Skin epidermis (tissue), 12 donors: ENCODE results near the gene FARP1.

Experiments used
- H3K27ac ChIP-seq, 21 experiments: fragments of 200-600 bp; sonication (generic) in 11 of 21; one replicate each; pipeline ENCODE4 v1.5.0; 2020; ENCODE audit warnings: mild to moderate bottlenecking in 3 of 21, inconsistent platforms in 2 of 21, moderate library complexity in 2 of 21
- H3K4me3 ChIP-seq, 7 experiments: fragments of 200-600 bp; sonication (generic) in 2 of 7; one replicate each; pipeline ENCODE4 v1.5.0; 2020; ENCODE audit warnings: inconsistent platforms in 2 of 7, mild to moderate bottlenecking in 2 of 7, moderate library complexity in 1 of 7

FARP1 gene

DNA sequence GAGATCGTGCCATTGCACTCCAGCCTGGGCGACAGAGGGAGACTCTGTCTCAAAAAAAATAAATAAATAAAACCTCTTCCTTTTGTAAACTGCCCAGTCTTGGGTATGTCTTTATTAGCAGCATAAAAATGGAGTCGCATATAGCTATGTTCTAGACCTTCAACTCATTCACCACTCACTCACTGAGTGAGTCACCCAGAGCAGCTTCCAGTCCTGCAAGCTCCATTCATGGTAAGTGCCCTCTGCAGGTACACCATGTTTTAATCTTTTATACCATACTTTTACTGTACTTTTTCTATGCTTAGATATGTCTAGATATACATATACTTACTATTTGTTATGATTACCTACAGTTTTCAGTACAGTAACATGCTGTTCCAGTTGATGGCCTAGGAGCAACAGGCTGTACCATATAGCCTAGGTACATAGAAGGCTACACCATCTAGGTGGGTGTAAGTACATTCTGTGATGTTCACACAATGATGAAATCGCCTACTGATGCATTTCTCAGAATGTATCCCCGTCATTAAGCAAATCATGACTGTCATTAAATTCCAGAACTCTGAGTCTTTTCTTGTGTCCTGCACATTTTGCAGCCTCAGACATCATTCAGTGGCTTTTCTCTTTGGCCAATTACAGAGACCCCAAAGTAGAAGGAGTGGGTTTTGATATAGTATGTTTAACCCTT lies 13.7 kb upstream of the FARP1 start:
- Histone ChIP-seq H3K4me3 (no peak overlapping the region), H3K27ac (no peak overlapping the region)

DNA sequence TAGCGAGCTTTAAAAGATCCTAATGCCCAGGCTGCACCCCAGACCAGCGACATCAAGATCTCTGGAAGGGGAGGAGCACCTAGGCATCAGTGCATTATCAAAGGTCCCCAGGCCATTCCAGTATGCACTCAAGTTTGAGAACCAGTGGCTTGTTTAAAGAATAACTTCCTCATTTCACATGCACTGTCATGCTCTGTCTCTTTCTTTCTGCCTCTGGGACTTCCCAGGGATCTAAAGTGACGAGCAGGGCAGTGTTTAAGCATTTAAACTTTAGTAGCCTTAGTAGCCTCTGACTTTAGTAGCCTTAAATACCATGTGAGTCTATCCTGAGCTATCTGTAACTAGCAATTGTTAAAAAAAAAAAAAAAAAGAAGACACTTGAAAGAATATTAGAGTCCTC lies 8.9 kb upstream of the FARP1 start:
- no peak overlapping the region for H3K4me3 ChIP-seq

DNA sequence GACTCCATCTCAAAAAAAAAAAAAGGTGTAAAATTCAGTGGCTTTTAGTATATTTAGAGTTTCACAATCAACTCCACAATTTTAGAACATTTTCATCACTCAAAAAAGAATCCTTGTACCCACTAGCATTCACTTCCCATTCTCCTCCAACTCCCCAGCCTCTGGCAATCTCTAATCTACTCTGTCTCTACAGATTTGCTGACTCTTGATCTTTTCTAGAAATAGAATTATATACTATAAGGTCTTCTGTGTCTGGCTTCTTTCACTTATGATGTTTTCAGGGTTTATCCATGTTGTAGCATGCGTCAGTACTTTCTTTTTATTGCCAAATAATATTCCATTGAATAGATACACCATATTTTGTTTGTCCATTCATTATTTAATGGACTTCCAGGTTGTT lies 8.0 kb upstream of the FARP1 start:
- no peak overlapping the region for H3K27ac ChIP-seq

More for the DNA sequence above, 8.9 kb upstream of the FARP1 start:
- H3K27ac ChIP-seq = no peak overlapping the region

DNA sequence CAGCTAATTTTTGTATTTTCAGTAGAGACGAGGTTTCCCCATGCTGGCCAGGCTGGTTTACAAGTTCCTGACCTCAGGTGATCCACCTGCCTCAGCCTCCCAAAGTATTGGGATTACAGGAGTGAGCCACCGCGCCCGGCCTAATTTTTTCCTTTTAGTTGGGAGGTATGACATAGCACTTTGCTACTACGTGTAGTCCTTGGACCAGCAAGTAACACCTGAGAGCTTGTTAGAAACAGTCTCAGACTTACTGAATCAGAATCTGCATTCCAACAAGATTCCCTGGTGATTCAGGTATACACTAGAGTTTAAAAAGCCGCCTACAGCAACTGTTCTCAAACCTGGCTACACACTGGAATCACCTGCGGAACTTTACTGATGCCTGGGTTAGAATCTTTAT lies 1.8 kb upstream of the FARP1 start:
- Histone ChIP-seq H3K4me3 (no peak overlapping the region), H3K27ac (no peak overlapping the region)

More for the DNA sequence above, 8.0 kb upstream of the FARP1 start:
- H3K4me3 ChIP-seq = no peak overlapping the region

DNA sequence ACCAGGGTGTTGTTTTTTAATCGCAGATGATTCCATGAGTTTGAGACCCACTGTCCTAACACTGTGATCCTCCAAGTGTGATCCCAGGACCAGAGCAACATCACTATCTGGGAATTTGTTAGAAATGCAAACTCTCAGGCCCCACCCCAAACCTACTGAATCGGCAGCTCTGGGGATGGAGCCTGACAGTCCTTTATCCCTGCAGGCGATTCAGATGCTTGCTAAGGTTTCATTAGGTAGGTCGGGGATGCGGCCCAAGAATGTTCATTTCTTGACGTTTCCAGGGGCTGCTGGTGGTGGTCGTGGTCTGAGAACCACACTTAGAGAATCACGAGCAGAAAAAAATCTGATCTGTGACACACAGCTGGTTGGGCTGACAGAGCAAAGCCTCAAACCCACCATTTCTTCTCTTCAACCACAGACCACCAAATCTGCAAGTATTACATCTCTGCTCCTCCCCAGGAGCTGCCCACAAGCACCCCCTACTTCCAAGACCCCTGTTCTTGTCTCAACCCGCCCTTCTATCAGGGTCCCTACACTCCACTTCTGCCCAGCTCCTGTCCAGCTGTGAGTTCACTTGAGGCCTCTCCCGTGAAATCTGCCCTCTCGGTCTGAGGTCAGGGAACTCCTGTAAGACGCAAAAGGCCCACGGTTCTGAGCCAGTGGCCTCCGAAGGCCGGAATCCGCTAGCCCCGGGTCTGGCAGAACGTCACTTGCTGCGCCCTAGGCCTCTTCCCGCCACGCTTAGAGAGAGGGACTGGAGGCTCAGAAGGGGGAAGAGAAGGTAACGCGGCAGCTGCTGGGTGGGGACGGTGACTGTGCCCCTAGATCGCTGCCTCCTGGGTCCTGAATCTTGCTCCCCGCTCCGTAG lies 1.1 kb upstream of the FARP1 start:
- Histone ChIP-seq H3K27ac (peak overlapping the region in 11 of 21 experiments; percentile 2 to 88 (median 43)), H3K4me3 (peak overlapping the region; percentile 41 to 75 (median 62))

DNA sequence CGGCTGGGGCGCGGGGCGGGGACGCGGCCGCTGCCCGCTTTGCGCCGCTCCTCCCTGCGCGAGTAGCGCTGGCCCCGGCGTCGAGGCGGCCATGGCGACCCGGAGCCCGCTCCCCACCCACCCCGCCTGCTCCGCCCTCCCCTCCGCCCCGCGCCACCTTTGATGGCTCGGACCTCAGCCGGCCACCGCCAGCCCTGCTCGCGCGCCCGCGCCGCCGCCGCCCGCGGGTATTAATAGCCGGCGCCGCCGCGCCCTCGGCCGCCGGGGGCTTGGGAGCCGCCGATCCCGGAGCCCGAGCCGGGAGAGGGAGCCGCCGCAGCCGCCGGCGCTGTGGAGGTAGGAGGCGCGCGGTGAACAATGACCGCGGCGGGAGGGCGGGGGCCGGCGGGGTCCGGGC lies 261 bp downstream of the FARP1 start:
- Histone ChIP-seq H3K4me3 (peak overlapping the region; percentile 50 to 75 (median 62)), H3K27ac (peak overlapping the region in 18 of 21 experiments; percentile 29 to 92 (median 76))

DNA sequence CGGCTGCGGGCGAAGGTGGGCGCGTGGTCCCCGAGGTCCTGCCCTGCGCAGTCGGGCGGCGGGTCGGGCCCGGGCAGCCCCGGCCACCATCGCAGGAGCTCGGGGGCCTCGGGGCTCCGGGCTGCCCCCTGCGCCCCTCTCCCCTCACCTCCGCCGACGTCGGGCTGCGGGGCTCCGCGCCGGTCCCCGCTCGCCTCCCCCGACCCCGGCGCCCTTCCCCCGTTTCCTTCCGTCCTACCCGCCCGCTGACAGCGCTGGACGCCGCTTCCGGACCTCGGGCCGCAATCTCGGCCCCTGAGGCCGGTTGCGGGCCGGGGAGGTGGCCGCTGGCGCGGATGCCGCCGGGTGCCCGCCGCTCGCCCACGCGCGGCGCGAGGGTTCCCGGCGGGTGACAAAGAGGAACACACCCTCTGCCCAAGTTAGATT lies 720 bp downstream of the FARP1 start:
- Histone ChIP-seq H3K4me3 (peak overlapping the region; percentile 50 to 75 (median 62)), H3K27ac (peak overlapping the region; percentile 24 to 92 (median 74))

DNA sequence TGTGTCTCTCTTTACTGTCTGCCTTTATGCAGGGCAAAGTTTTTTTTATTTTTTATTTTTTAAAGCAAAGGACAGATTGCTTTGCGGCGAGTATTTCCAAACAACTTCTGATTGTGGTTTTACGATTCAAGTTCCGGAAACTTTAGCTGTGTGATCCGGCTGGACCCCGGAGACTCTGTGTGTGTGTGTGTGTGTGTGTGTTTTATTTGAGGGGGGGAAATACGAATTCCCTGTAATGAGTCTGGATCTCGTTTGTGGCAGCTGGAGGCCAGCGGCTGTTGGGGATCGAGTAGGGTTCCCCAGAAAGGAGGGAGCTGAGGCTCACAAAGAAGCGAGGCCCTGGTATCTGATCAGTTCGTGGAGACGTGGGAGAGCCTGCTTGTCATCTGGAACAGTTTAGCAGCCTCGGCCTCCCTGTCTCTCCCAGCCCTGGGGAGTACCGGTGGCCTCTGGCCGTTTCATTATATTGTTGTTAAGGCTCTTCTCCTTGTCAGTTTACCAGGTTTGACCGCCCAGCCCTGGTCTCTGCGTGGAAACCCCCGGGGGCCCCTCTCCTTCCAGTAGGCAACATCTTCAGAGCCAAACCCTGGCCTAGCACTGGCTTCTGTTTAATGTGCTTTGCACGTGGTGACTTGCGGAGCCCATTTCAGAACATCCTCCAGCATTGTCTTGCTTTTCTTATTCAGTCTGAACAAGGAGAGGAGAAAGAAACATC lies 1.3 kb downstream of the FARP1 start:
- Histone ChIP-seq H3K27ac (peak overlapping the region; percentile 24 to 92 (median 74)), H3K4me3 (peak overlapping the region; percentile 50 to 75 (median 62))

DNA sequence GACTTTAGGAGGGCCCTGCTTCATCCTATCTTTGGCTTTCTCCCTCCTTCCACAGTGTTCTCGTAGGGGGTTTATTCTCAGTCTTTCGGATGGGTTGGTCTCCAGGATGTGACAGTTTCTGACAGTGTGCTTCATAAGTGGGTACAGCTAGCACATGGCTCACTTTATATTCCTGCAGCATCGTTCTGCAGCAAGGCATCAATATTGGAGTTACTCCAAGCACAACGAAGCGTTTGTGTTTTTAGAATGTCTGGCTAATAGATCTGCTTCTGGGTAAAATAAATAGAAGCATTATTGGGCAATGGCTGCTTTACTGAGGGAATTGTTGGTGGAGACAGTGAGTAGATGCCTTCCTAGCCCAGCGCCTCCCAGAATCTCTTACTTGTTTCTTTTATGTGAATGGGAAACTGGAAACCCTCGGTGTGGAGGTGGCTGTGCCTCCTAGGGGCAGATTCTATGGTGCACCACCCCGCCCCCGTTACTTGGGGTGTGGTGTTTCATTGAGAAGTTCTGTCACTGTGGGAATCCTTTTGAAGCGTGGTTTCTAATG lies 2.0 kb downstream of the FARP1 start:
- Histone ChIP-seq H3K27ac (peak overlapping the region in 11 of 21 experiments; percentile 24 to 92 (median 79)), H3K4me3 (peak overlapping the region in 5 of 7 experiments; percentile 50 to 75 (median 69))

DNA sequence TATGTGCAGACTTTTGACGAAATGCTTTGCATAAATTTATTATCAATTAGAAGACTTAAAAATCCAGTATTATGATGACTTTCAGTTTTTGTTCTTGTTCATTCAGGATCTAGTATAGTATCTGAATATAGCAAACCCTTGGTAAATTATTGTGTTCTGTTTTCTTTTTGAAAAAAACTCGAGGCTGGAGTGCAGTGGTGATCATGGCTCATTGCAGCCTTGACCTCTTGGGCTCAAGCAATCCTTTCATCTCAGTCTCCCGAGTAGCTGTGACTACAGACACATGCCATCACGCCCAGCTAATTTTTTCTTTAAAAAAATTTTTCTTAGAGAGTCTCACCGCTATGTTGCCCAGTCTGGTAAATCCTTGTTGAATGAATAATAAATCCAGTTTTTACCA lies 4.6 kb downstream of the FARP1 start:
- Histone ChIP-seq H3K4me3 (no peak overlapping the region), H3K27ac (no peak overlapping the region)

DNA sequence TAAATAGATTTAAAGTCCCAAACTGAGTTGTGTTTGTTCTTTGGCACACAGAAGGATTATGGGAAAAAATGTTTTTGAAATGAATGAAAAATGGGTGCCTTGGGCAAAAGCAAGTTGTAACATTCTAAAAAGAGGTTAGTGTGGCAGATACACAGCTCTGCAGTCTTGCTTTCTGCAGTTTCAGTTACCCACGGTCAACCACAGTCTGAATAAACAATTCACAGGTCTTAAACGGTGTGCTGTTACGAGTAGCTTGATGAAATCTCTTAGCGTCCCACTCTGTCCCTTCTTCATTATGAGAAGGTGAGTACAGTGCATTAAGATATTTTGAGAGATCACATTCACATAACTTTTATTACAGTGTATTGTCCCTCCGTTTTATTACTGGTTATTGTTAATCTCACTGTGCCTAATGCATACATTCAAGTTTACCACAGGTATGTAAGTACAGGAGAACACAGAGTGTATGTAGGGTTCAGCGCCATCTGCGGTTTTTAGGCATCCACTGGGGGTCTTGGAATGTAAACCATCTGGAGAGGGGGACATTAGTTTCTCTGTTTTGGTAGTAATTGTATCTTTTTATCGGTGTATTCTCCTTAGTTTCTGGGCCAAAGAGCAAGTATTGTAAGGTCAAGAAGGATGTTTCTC lies 8.1 kb downstream of the FARP1 start:
- Histone ChIP-seq H3K27ac (no peak overlapping the region), H3K4me3 (no peak overlapping the region)

DNA sequence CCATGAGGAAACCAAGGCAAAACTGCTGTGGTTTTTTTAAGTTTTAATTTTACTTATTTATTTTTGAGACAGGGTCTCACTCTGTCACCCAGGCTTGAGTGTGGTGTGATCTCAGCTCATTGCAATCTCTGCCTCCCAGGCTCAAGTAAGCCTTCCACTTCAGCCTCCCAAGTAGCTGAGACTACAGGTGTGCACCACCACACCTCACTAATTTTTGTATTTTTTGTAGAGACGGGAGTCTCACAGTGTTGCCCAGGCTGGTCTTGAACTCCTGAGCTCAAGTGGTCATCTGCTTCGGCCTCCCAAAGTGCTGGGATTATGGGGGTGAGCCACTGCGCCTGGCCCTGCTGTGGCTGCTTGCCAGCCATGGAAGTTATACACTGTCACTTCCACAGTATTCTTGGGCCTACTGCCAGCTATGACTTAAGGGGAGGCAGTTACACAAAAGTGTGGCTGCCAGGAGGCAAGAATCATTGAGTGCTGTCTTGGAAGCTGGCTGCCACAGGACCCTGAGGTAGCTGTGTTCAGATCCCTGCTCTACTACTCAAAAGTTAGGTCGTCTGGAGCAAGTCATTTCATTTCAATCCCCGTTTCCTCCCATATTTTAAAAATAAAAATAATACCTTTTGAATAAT lies 12.7 kb downstream of the FARP1 start:
- Histone ChIP-seq H3K27ac (no peak overlapping the region), H3K4me3 (no peak overlapping the region)

DNA sequence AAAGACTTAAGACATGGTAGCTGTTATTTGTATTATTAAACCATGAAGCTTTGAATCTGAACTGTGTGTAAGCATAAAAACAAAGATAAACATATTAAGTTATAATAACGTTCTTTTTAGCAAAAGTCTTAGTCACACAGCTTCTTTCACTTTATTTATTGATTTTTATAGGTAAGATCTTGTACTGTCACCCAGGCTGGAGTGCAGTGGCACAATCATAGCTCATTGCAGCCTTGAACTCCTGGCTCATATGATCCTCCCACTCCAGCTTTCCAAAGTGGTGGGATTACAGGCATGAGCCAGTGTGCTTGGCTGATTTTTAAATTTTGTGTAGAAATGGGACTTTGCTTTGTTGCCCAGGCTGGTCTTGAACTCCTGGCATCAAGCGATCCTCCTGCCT lies 13.4 kb downstream of the FARP1 start:
- Histone ChIP-seq H3K4me3 (no peak overlapping the region), H3K27ac (no peak overlapping the region)

DNA sequence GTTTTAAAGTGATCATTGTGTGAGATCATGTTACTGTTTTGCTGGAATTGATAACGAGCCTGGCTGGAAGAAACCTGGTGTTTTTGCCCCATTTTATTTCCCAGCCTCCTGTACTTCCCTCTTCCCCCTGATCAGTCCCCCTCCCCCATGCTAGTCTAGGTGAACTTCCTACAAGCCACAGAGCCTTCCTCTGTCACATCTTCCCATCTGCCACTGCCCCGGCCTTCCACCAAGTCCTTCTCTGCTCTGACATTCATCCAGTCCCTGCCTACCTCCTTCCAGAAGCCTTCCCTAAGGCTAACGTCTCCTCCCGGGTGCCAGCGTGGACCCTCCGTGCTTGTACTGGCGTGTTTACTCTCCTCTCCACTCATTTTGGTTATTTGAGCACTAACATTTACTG lies 14.3 kb downstream of the FARP1 start:
- no peak overlapping the region for H3K4me3 ChIP-seq
- H3K27ac ChIP-seq = no peak overlapping the region

DNA sequence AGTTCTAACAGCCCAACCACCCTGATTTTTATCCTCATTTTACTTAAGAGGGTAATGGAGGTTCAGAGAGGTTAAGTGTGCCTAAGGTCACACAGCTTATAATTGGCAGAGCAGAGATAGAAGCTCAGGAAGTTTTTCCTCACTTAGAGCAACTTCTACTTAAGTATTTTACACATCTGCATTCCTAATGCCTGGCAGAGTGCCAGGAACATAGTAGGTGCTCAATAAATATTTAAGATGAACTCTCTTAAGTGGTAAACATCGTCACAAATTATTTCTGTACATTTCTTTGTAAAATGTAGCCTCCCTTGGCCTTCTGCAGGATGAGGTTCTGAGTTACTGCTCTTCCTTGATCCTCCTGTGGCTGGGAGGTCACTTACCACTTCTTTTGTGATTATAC lies 14.7 kb downstream of the FARP1 start:
- Histone ChIP-seq H3K27ac (no peak overlapping the region), H3K4me3 (no peak overlapping the region)

DNA sequence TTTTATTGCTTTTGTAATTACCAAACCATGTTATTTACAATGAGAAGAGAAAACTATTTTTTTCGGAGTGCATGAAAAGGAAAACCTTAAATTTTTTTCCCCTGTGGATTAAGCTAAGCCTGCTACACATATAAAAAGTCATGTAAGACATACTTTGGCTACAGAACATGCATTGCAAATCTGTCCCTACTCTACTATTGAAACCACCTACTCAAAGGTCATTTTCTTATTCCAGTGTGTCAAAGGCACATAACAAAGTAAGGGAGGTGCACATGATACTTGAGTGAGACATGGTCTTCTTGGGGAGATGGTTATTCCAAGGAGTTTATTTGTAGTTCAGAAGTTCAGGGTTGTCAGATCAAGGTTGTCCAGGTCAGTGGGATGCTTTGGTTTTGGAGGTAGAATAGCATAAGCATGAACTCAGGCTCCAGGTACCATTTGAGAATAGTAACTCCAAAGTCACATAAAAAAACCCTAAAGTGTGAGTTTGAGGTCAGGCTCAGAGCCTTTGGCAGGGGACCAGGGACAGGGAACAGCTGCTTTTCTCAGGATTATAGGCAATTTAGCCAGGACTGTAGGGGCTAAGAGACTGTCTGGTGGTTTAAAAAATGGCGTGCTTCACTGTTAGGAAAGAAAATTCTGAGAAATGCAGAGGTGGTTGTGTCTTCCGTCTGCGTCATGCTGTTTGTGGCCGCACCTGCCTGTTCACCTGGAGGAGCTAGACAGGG lies 15.4 kb downstream of the FARP1 start:
- H3K27ac ChIP-seq = no peak overlapping the region
- H3K4me3 ChIP-seq = no peak overlapping the region

DNA sequence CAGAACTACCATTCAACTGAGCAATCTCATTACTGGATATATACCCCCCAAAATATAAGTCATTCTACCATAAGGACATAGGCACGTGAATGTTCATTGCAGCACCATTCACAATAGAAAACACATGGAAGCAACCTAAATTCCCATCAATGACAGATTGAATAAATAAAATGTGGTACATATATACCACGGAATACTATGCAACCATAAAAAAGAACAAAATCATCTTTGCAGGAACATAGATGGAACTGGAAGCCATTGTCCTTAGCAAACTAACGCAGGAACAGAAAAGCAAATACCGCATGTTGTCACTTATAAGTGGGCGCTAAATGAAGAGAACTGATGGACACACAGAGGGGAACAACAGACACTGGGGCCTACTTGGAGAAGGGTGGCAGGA lies 20.0 kb downstream of the FARP1 start:
- Histone ChIP-seq H3K4me3 (no peak overlapping the region), H3K27ac (no peak overlapping the region)

DNA sequence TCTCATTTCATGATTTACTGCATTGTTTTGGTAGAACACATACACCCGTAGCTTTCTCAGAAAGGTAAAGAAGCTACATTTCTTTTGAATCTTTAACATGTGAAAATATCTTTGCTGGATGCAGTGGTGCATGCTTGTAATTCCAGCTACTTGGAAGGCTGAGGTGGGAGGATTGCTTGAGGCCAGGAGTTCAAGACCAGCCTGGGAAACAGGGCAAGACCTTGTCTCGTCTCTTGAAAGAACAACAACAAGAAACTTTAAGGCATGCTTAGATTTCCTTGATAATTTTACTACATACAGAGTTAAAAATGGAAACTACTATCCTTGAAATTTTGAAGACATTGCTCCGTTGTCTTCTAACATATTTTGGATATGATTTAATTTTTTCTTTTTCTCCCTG lies 26.4 kb downstream of the FARP1 start:
- Histone ChIP-seq H3K27ac (no peak overlapping the region), H3K4me3 (no peak overlapping the region)
